Measurements from ENCODE around the gene MED27. TPM values are rescaled to one million over a fixed set of nuclear protein-coding genes. Genes with fewer than 3 reads are reported as not detected.
"Not testable (repeated sequence)": the region's sequence is repeated elsewhere in the genome, so short reads cannot be mapped to it uniquely, and the experiment has no call there.

The MED27 gene
- total RNA-seq, 1 donor from 2014 or later = 17.2 TPM

DNA sequence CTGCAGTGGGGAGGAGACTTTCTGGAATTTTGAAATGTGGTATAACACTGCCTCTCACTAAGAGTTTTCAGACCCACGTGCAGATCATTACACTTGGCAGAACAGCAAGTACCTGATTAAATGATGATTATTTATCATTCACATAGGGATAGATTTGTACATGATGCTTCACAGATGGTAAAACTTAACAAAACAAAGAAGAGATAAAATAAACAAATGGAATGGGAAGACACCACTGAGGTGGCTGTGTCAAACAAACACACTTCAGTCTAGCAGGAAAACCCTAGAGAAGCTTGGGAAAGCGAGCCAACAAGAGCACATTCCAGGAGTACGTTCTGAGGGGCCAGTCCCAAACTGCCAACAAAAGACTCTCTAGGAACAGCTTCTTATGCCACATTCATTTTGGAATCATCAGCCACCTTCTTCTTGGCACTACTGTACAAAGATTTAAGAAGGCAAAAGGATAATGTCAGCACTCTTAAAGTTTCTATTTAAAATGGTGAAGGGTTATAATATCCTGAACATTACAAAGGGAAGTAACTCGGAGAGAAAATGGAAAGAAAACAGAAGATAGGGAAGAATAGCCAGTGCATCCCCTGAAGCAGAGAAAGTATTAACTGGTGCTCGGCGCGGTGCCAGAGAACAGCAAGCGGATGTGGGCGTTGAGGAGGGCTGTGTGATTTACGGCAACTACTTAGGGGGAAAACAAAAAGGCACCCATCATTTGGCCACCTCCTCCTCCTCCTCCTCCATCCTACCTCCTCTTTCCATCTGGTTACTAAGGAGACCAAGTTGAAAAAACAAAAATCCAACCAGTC is 1.6 kb downstream of the MED27 start:
- DNase-seq (ENCODE audit: low read depth, low spot score) = no peak

DNA sequence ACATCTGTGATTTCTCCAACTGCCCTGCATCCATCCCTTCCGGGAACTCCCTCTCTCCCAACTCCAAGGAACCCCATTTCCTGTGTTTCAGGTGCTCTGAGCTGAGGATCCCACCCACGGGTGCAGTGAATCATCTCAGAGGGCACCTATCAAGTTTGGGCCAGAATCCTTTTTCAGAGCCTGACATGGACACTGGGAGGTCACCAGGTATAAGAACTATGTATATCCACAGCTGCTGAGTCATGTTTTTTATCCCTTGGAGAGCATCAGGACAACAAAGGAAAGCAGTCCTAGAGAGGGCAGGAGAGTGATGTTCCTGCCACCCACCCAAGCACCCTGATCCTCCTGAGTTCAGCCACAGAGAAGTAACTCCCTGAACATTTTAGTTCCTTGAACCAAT is 3.8 kb downstream of the MED27 start:
- no peak for DNase-seq (ENCODE audit: low read depth, low spot score)

GRCh38 chr9:132074736-132075135 is 4.9 kb downstream of the MED27 start:
- no peak for DNase-seq (ENCODE audit: low read depth, low spot score)

- DNase-seq (ENCODE audit: low read depth, low spot score) = no peak
Observed at GRCh38 chr9:132071847-132072507, 7.7 kb downstream of the MED27 start.

DNA sequence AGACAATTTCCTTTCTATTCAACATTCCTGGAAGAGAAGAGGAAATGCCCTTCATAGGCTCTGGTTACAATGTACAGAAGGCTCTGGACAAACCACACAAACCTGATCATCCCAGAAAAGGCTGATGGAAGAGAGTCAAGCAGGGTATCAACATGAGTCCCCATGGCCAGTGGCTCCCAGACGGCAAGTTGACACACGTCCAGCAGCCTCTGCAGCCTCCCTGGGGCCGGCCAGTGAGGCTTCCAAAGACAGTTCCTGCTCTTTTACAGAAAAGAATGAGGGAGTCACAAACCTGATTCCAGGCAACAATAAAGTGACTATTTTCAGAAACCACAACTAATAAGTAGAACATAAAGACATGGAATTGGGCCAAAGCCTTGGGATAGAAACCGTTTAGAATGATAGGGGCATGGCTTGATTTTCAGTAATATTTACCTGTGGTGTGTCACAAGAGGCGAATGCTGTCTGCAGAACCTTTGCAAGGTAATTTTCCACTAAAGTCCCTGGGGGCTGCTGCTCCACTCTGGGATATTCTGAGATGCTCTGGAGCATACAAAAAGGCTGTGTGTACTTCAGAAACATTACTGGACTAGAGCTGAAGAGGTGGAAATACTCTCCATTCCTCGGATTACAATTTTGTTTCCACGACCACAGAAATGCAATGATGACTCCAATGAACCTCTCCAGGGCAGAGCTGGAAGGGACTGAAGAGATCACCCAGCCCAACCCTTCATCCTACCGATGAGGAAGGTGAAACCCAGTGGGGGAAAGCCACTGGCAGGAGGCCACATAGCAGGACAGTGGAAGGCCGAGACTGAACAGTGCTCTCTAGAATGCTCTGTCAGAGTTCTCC is 10.4 kb downstream of the MED27 start:
- DNase-seq (ENCODE audit: low read depth, low spot score) = no peak

DNA sequence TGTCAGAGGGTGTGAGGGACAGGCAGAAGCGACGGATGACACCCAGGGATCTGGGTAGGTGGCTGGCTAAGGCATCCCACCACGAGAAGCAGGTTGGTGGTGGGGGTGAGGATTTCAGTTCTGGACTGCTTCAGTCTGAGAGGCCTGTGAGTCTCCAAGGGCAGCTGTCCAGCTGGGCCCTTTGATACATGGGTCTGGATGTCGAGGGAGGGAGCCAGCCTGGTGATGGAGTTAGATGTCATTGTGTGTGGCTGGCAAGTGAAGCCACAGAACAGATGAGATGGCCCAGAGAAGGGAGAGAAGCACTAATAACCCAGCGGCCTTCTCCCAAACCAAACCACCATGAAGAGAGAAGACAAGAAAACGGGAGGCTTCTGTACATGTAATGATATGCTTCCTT is 11.1 kb downstream of the MED27 start:
- no peak for DNase-seq (ENCODE audit: low read depth, low spot score)

GRCh38 chr9:132066511-132066910 is 13.2 kb downstream of the MED27 start:
- DNase-seq (ENCODE audit: low read depth, low spot score) = no peak

GRCh38 chr9:132066057-132066456 is 13.6 kb downstream of the MED27 start:
- no peak for DNase-seq (ENCODE audit: low read depth, low spot score)

- no peak for DNase-seq (ENCODE audit: low read depth, low spot score)
Observed at GRCh38 chr9:132063281-132063680, 16.4 kb downstream of the MED27 start.

DNA sequence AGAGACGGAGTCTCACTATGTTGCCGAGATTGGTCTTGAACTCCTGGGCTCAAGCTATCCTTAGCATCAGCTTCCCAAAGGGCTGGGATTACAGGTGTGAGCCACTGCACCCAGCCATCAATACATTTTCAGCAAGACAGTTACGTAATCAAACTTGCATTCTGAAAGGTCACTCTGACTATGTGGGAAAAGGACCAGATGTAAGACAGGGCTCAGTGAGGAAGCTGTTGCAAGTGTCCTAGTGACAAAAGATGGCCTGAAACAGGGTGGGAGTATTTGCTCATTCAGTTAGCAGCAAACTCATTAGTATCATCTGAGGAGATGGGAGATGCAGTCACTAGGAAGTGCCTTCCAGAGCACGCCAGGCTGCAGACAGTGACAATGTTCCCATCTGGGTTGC is 16.9 kb downstream of the MED27 start:
- DNase-seq (ENCODE audit: low read depth, low spot score) = no peak

DNA sequence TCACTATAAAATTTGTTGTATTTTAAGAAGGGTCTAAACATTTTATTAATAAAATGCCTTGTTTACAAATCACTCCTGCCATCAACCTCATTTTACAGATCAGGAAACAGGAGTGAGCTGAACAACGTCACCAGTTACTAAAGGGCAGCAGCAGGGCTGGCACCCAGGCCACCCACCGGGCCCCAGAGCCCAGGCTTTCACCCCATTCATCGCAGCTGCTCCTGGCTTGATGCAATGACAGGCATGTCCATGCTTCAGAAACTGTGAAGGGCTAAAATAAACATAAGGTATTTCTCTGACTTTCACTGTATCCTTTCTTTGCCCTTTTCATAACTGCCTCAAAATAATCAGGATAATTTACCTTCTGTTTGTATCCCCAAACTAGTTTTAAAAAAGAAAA is 18.1 kb downstream of the MED27 start:
- no peak for DNase-seq (ENCODE audit: low read depth, low spot score)

GRCh38 chr9:132059361-132059760 is 20.3 kb downstream of the MED27 start:
- no peak for DNase-seq (ENCODE audit: low read depth, low spot score)

DNA sequence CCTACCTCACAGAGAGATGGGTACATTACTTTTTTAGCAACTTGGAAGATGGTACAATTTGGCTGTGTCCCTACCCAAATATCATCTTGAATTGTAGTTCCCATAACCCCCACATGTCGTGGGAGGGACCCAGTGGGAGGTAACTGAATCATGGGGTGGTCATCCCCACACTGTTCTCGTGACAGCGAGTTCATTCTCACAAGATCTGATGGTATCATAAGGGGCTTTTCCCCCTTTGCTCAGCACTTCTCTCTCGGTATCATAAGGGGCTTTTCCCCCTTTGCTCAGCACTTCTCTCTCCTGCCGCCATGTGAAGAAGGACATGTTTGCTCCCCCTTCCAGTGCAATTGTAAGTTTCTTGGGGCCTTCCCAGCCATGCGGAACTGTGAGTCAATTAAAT is 21.4 kb downstream of the MED27 start:
- DNase-seq (ENCODE audit: low read depth, low spot score) = not testable (repeated sequence)

GRCh38 chr9:132056717-132057560 is 22.7 kb downstream of the MED27 start:
- DNase-seq (ENCODE audit: low read depth, low spot score) = no peak

DNA sequence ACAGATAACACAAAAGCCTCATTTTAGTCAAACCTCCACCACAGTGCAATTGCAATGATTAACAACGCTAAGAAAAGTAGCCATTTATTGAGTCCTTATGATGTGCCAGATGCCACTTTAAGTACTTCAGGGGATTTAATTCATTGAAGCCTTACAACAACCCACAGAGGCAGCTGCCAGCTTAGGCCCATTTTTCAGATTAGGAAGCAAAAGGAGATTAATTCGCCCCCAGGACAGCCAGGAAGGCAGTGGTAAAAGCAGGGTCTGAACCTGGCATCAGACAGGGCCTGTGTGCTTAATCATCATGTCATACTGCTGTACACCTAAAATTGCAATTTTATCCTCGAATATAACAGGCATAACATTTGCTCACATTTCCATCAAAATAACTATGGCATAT is 23.9 kb downstream of the MED27 start:
- no peak for DNase-seq (ENCODE audit: low read depth, low spot score)

DNA sequence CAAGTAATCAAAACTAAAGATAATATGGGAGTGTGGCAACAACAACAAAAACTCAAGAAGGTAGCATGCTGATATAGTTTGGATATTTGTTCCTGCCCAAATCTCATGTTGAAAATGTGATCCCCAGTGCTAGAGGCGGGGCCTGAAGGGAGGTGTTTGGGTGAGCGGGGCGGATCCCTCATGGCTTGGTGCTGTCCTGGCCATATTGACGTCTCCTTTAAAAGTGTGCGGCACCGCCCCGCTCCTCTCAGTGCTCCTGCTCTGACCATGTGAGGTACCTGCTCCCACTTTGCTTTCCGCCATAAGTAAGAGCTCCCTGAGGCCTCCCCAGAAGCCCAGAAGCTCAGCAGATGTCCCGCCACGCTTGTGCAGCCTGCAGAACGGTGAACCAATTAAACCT is 25.6 kb downstream of the MED27 start:
- DNase-seq (ENCODE audit: low read depth, low spot score) = no peak

GRCh38 chr9:132049900-132050299 is 29.8 kb downstream of the MED27 start:
- DNase-seq (ENCODE audit: low read depth, low spot score) = no peak

GRCh38 chr9:132049323-132049882 is 30.3 kb downstream of the MED27 start:
- DNase-seq (ENCODE audit: low read depth, low spot score) = no peak

GRCh38 chr9:132048201-132048600 is 31.5 kb downstream of the MED27 start:
- no peak for DNase-seq (ENCODE audit: low read depth, low spot score)

GRCh38 chr9:132046456-132046855 is 33.2 kb downstream of the MED27 start:
- no peak for DNase-seq (ENCODE audit: low read depth, low spot score)

Data from pulmonary artery endothelial cell (primary cell).